ENCODE measurements around the gene FBXO7.

FBXO7 gene

GRCh38 chr22:32536352-32536751 is 61.7 kb downstream of the FBXO7 start:
- TF ChIP-seq REST (IDR thresholded peaks at IDR 0.05; ENCODE audit: insufficient read depth in 1 of 2, low read depth in 2 of 2, low read length in 2 of 2) (no peak), POLR2AphosphoS5 (IDR thresholded peaks at IDR 0.05; ENCODE audit: low read depth, low read length) (no peak), TAF1 (IDR thresholded peaks at IDR 0.05; ENCODE audit: borderline replicate concordance, insufficient read depth, low read length) (no peak), SIN3A (IDR thresholded peaks at IDR 0.05; ENCODE audit: borderline replicate concordance, insufficient read depth, low read length) (no peak), FOXP2 (optimal IDR thresholded peaks at IDR 0.05; ENCODE audit: borderline replicate concordance, extremely low read depth, extremely low read length, insufficient read depth) (no peak)

- TF ChIP-seq REST (IDR thresholded peaks at IDR 0.05; ENCODE audit: insufficient read depth in 1 of 2, low read depth in 2 of 2, low read length in 2 of 2) = no peak
- TF ChIP-seq FOXP2 (optimal IDR thresholded peaks at IDR 0.05; ENCODE audit: borderline replicate concordance, extremely low read depth, extremely low read length, insufficient read depth) = no peak
These were observed 63.9 kb downstream of the FBXO7 start for GRCh38 chr22:32538521-32538920.

DNA sequence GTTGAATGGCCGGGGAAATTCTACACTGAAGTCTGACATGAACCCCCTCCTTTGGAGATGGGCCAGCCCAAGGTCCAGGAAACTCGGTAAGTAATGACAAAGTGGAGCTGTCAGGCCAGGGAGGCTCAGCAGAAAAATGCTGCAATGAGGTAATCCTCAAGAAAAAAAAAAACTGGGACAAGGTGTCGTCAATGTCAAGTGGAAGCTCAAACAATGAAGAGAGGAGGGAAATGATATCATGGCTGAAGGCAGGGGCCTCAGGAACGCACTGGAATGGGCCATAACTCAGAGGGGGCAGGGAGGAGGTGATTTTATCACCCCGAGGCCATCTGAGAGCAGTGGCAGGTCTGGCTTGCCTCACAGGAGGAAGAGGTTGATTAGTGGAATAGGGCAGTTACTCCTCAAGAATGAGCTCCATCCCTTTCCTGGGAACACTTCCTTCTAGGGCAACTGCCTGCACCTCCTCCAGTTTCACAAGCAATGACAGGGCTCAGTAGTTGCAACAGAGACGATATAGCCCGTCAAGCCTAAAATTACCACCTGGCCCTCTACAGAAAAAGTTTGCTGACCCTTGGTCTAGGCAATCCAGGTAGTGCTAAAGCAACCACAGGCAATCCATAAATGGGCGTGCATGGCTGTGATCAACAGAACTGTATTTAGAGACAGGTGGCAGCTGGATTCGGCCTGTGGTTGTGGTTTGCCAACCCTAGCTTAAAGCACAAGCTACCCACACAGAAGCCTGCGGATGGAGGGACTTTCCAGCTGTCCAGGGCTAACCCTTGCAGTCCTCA is 65.2 kb downstream of the FBXO7 start:
- no peak for TF ChIP-seq REST (IDR thresholded peaks at IDR 0.05; ENCODE audit: insufficient read depth in 1 of 2, low read depth in 2 of 2, low read length in 2 of 2)
- no peak for TF ChIP-seq FOXP2 (optimal IDR thresholded peaks at IDR 0.05; ENCODE audit: borderline replicate concordance, extremely low read depth, extremely low read length, insufficient read depth)
- no peak for TF ChIP-seq TAF1 (IDR thresholded peaks at IDR 0.05; ENCODE audit: borderline replicate concordance, insufficient read depth, low read length)
- TF ChIP-seq SIN3A (IDR thresholded peaks at IDR 0.05; ENCODE audit: borderline replicate concordance, insufficient read depth, low read length) = no peak
- TF ChIP-seq POLR2AphosphoS5 (IDR thresholded peaks at IDR 0.05; ENCODE audit: low read depth, low read length) = no peak

DNA sequence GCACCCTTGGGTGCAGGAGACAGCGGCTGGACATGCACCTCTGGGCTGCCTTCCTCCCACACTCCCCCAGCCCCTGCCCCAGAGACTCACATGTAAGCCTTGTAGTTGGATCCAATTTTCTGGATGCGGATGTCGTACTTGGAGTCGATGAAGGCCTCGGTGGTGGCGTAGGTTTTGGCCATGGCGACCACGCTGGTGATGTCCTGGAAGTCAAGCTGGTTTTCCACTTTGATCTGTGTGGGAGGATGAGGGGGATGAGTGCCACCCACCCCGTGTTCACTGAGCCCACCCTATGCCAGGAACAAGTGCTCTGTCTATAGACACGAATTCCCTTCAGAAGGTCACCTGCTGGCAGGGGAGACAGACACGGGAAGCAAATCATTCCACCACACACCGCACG is 66.9 kb downstream of the FBXO7 start:
- no peak for TF ChIP-seq REST (IDR thresholded peaks at IDR 0.05; ENCODE audit: insufficient read depth in 1 of 2, low read depth in 2 of 2, low read length in 2 of 2)
- no peak for TF ChIP-seq POLR2AphosphoS5 (IDR thresholded peaks at IDR 0.05; ENCODE audit: low read depth, low read length)
- TF ChIP-seq SIN3A (IDR thresholded peaks at IDR 0.05; ENCODE audit: borderline replicate concordance, insufficient read depth, low read length) = no peak
- TF ChIP-seq FOXP2 (optimal IDR thresholded peaks at IDR 0.05; ENCODE audit: borderline replicate concordance, extremely low read depth, extremely low read length, insufficient read depth) = no peak
- TF ChIP-seq TAF1 (IDR thresholded peaks at IDR 0.05; ENCODE audit: borderline replicate concordance, insufficient read depth, low read length) = no peak
